Measurements from ENCODE around the gene KIFC3.
"Not testable (repeated sequence)": the region's sequence is repeated elsewhere in the genome, so short reads cannot be mapped to it uniquely, and the experiment has no call there.

Gene KIFC3

DNA sequence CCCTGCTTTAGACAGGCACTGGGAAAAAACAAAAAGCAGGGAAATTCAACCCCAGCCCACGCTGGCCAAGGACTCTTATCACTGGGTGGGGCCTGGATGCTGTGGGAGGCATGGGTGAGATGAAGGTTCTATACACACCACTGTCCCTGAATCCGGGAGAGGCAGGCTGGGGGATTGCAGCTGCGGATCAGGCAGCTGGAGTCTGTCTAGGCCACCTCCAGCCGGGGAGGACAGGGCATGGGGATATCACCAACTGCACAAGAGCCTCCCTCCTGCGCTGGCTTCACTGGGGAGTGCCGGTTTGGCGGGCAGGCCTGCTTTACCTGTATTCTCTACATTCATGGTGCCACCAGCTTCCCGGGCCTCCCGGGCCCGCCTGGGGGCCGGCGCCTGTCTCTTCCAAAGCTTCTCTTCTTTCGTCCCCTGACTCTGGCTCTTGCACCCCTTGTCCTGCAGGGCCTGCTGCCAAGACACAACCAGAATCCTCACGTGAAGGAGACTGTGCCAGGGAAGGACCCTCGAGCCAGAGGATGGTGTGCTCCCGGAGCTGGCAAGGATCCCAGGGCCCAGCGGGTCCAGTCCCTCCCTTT is 13.9 kb downstream of the KIFC3 start:
- DNase-seq (ENCODE audit: low read depth in 1 of 2, low spot score in 1 of 2), result no peak

DNA sequence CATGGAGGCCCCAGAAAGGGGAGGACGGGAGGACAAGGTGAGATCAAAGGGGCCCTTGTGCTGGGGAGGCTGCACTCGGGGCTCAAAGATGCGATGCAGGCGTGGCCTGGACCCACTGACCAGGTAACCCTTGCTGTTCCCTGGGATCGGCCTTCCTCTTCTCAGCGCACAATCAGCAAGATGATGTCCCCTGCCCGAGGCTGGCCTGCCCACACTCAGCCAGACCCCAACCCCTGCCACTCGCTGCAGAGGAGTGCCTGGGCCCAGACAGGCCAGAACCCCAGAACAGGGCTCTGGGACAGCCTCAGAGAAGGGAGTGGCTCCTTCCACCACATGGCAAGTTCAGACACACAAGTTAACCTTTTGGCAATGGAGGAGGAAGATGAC is 14.8 kb downstream of the KIFC3 start:
- no peak for DNase-seq (ENCODE audit: low read depth in 1 of 2, low spot score in 1 of 2)

DNA sequence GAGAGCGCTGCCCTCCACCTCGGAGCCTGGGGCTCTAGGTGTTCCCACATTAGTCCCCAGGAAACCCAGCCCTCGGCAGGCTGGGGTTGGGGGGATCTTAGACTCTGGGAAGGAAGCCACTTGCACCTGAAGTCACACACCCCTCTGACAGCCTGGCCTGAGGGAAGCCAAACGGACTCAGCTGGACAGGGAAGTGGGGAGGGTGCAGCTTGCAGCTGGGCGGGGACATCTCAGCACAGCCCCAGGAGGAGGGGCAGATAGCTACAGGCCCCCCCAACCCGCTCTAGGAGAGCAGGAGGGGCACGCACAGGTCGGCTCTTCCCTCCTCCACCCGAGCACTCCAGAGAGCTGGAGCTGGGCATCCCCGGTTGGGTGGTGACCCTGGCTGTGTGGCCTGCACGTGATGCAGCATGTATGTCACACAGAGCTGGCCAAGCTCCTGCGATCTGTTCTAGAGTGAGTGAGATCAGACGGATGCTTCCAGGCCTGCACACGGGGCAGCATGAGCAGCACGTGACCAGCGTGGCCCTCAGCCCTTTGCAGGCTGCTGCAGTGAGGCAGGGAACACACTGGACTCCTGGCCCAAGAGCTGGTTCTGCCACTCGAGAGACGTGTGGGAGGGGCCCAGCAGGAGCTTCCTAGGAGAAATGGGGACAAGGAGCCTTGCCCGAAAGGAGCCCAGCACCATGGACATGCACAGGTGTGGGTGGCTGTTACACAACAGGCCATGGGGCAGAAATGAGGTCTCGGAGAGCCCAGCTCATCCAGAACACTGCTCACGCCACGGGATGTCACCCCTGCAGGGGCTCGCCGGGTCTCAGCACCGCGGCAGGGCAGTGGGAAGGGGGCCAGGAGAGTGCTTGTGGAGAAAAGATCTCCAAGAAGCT is 15.4 kb downstream of the KIFC3 start:
- DNase-seq (ENCODE audit: low read depth in 1 of 2, low spot score in 1 of 2), result no peak

DNA sequence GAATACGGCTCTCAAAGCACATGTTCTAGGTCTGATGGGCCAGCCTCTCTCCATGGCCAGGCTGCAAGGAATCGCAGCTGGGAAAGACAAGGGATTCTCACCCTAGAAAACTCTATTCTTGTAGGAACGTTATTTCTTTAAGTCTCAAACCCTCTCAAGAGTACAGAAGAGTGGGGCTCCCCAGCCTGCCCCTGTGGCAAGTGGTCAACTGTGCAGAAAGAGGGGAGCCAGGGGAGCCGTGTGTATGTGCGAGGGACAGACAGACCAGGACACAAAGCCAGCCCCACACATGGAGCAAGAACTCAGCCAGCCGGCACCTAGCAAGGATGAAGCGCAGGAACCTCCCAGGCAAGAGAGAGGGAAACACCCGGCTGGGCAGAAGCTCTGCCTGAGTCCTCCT is 16.4 kb downstream of the KIFC3 start:
- DNase-seq (ENCODE audit: low read depth in 1 of 2, low spot score in 1 of 2), result no peak

DNA sequence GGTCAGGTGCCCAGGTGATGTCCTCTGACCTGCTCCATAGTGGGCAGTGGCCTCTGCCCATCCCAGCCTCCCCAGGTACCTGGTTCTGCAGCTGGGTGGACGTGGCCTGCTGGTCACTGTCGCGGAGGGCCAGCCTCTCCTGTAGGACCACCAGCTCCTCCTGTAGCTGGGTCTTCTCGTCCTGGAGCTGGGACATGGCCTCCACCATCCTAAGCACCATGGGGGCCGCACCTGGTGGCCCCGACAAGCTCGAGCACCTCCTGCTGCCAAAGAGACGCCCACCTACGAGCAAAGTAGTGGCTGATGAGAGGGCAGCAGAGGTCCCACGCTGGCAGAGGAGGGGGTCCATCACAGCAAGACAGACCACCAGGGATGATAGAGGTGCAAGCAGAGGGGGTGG is 16.9 kb downstream of the KIFC3 start:
- no peak for DNase-seq (ENCODE audit: low read depth in 1 of 2, low spot score in 1 of 2)

DNA sequence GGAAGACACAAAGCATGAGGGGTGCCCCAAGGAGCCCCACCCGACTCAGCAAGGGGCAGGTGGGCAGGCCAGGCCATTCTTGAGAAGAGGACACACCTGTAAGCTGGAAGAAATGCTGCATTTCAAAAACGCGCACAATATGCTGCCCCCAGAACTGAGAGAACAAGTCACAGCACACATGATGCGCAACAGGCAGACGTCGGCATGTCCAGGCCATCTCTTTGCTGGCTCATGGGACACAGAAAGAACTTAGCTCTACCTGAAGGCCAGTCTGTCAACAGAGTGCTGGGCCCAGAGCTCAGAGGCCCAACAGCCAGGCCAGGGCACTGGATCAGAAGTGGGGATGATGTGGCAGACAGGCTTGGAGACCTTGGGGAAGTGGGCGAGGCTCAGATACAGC is 18.0 kb downstream of the KIFC3 start:
- no peak for DNase-seq (ENCODE audit: low read depth in 1 of 2, low spot score in 1 of 2)

DNA sequence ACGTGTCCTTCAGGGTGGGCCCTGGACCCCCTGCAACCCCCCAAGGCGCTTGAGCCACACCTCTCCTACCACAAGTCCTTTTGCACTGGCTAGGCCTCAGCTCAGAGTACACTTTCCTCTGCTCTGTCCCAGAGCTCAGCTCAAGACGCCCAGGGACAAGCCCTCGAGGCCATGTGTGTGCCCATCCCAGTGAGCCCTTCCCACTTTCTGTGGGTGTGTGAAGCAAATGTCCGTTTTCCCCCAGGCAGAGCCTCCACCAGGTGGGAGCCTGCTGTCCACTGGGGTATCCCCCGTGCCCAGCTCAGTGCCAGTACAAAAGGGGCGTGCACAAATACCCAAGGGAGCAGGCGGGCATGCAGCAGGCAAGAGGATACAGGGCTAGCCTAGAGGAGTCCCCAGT is 18.4 kb downstream of the KIFC3 start:
- no peak for DNase-seq (ENCODE audit: low read depth in 1 of 2, low spot score in 1 of 2)

DNA sequence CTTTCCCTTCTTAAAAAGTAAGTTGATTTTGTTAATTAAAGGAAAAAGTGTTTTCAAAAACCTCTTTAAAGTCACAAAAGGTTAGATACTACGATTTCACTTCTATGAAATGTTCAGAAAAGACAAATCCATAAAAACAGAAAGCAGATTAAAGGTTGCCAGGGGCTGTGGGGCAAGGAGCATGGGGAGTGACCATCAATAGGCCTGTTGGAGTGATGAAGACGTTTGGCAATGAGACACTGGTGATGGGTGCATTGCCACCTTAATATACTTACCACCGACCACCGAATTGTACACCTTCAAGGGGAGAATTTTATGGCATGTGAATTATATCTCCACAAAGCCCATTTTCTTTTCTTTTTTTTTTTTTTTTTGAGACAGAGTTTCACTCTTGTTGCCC is 19.2 kb downstream of the KIFC3 start:
- no peak for DNase-seq (ENCODE audit: low read depth in 1 of 2, low spot score in 1 of 2)

DNA sequence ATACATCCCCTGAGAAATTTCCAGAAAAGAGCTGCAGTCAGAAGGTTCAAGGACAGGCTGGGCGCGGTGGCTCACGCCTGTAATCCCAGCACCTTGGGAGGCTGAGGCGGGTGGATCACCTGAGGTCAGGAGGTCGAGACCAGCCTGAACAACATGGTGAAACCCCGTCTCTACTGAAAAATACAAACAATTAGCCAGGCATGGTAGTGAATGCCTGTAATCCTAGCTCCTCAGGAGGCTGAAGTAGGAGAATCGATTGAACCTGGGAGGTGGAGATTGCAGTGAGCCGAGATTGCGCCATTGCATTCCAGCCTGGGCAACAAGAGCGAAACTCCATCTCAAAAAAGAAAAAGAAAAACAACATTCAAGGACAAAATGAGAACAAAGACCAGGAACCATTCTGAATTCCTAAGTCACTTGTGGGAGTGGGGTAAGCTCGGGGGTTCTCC is 19.7 kb downstream of the KIFC3 start:
- not testable (repeated sequence) for DNase-seq (ENCODE audit: low read depth in 1 of 2, low spot score in 1 of 2)

DNA sequence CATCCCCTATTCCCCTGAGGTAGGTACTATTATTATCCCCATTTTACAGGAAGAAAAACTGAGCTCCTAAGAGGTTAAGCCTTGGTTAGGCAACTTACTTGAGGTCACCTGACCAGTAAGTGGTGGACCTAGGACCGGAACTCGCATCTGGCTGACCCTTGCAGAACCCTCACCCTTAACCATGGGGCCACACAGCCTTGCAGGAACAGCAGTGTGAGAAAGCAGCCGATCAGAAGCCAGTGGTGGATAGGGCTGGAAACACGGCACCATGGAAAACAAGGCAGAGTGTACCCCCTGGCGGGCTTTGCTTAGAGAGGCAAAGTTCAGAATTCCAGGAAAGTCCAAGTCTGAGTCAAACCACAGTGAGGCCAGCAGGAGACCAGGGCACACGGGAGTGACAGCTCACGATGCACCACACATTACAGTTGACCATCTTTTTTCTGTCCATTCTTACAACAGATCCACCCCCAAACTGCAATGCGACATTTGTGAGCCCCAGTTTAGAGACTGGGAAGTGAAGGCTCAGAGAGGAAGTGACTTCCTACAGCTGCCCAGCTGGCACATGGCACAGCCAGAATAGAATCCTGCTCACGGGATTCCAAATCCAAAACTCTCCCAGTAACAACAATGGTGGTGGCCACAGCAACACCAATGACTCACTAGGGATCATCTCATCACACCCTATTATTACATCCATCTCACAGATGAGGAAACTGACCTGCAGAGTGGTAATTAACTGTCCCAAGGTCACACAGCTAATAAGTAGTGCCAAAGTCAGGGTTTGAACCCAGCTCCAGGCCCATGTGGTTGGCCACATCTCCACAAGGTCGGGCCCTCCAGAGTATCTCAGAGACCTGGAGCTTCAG is 20.3 kb downstream of the KIFC3 start:
- DNase-seq (ENCODE audit: low read depth in 1 of 2, low spot score in 1 of 2), result no peak

DNA sequence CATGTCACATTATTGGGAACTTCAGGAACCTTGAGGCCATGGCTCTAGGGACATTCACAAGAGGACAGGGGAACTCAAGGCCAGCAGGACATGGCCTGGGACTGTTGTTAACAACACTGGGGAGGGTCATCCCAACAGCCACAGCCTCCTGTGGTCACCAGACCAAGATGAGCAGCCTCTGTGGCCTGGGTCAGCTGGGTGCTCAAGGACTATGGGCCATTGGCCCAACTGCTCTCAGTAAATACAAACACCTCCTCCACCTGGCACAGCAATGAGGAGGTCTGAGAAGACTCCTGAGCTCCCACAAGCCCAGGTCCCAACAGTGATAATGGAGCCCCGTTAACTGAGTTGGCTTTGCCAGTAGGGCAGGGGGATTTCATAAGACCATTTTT is 20.9 kb downstream of the KIFC3 start:
- DNase-seq (ENCODE audit: low read depth in 1 of 2, low spot score in 1 of 2), result no peak

DNA sequence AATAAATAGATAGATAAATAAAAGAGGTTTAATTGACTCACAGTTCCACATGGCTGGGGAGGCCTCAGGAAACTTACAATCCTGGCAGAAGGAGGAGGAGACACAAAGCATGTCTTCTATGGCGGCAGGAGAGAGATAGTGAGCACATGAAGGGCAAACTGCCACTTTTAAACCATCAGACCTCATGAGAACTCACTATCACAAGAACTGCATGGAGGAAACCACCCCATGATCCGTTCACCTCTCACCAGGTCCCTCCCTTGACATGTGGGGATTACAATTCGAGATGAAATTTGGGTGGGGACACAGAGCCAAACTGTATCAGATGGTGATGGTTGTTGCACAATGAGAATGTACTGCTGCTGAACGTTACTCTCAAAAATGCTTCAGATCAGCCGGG is 22.5 kb downstream of the KIFC3 start:
- DNase-seq (ENCODE audit: low read depth in 1 of 2, low spot score in 1 of 2), result not testable (repeated sequence)

DNA sequence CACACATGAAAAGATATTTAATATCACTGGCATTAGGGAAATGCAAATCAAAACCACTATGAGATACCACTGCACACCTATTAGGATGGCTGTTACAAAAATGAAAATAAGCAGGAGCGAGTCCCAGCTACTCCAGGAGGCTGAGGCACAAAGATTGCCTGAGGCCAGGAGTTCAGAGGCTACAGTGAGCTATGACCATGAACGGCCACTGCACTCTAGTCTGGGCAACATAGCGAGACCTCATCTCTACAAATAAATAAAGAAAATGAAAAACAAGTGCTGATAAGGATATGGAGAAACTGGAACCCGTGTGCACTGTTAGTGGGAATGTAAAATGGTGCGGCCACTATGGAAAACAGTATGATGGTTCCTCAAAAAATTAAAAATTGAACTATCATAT is 23.6 kb downstream of the KIFC3 start:
- DNase-seq (ENCODE audit: low read depth in 1 of 2, low spot score in 1 of 2), result no peak

DNA sequence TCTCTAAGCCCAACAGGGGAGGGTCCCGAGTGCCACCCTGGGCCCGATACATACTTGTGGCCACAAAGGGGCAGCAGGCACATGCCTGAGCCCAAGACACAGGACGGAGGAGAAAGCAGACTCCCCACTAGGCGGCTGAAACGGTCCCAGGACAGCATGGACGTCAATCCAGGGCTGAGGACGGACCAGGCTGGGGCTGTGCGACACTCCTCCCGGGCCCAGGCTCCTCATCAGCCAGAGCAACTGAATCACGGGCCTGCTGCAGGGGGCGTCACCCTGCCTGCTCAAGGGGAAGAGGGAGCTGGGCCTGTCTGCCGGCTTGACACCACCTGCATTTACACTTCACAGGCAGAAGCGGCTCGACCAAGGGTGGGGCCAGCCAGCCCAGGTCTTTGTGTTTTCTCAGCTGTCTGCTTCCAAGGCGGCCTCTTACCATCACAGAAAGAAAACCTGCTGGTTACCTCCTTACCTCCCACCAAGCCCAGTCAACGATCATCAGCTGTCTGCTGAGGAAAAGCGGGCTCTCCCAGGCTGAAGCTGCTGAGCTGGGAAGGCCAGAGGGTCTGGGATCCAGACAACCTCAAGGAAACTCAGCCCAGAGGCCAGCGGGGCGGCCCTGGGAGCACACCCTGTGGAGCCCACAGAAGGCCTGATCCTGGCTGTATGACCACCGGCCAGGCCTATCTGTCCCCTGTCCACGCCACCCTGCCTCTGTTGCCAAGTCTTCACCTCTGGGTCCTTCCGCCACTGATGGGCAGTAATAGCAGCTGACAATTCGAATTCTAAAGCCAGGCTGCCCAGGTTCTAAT is 26.4 kb downstream of the KIFC3 start:
- no peak for DNase-seq (ENCODE audit: low read depth in 1 of 2, low spot score in 1 of 2)

DNA sequence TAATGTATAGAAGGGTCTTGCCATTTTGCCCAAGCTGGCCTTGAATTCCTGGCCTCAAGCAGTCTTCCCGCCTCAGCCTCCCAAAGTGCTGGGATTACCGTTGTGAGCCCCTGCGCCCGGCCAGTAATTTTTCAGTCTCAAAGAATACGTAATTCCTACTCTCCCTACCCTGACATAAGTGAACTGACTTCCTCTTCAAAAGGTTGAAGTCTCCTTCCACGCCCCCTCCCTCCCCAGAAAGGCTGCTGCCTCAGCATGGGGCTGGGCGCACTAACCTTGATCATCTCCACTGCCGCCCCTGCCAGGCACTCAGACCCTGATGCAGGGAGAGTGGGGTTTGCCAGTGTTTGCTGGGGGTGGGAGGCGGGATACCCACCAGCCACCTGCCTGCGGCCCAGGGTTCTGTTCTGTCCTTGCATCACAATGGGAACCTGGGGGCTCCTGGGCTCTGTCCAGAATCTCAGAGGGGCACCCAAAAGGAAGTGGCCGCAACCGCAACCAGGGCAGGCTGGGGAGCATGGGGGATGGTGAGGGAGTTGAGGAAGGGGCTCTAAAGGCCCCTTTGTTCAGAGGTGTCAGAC is 27.5 kb downstream of the KIFC3 start:
- DNase-seq (ENCODE audit: low read depth in 1 of 2, low spot score in 1 of 2), result no peak

DNA sequence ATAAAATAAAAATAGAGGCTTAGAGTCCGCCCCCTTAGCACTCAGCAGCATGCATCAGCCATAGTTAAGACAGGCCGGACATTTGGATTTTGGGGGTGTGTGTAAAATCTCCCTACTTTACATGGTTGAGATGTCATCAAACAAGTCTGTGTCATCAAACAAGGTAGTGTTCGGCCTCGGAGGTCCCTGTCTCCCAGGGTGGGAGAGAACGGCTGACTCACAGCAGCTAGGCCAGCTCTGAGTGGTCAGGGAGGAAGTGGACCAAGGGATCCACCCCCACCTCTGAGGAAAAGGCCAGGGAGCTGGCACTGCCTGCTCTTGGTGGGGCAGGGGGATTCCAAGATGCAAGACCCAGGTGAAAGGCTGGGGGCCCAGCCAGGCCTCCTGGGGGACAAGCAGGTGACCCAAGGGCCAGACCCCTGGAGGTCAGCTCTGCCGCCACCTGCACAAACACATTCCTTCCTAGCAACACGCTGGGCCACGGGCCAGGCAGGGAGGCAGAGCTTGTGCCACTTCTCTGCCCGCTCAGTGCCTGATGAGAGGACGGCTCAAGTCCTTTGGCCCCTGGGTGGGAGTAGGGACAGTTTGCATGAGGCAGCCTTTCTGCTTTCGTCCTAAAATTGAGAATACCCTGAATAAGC is 28.5 kb downstream of the KIFC3 start:
- no peak for DNase-seq (ENCODE audit: low read depth in 1 of 2, low spot score in 1 of 2)

DNA sequence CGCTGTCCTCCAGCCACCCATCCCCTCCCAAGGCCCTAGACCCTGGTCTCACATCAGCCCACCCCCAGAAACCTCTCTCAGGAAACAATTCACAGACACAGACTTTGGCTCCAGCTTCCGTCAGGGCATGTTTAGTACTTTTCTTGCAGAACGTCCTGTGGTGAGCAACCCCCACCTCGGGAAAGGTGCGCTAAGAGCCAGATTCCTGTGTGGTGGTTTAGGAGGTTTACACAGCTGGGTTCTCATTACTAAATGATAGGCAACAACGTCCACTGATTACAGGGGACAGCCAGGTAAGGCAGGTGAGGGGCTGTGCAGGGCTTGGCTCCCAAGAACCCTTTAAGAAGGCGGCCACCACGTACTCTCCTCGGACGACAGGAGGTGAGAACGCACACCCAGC is 29.3 kb downstream of the KIFC3 start:
- no peak for DNase-seq (ENCODE audit: low read depth in 1 of 2, low spot score in 1 of 2)

DNA sequence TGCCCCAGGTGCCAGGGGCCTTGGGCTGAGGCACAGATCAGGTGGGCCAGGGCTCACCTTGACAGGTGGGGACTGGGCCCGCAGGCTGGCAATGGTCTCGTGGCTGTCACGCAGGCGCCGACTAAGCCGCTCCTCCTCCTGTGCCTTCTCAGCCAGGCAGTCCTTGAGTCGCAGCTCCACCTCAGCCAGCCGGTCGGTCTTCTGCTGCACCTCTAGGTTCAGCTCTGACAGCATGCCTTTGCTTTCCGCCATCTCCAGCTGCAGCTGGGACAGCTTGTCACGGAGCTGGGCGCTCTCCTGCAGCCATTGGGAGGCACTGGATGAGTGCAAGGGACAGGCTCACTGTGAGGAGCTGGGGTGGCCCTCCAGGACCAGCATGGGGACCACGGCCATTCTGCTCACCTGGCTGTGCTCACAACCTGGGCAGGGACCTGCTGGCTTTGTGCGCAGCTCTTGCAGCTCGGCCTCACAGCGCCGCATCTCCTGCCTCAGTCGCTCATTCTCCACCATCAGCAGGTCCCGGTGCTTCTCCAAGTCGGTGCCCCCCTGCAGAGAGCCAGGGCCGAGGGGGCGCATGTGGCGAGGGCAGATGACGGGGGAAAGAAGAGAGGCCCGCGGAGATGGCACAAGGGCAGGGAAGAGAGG is 31.0 kb downstream of the KIFC3 start:
- no peak for DNase-seq (ENCODE audit: low read depth in 1 of 2, low spot score in 1 of 2)

DNA sequence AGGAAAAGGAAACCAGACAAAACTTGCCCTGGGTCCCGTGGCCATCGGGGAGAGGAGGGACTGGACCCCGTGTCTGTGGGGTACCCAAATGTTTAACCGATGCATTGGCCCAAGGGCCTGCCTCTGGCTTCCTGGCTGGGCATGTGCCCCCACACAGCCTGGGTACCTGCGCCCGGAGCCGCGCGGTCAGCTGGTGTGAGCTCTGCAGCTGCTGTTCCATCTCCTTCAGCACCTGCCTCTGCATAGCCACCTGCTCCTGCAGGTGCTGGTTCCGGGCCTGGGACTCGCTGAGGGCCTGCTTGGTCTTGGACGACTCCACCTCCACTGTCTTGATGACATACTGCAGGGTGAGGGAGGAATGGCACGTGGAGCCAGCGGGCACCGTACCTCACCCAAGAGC is 31.9 kb downstream of the KIFC3 start:
- no peak for DNase-seq (ENCODE audit: low read depth in 1 of 2, low spot score in 1 of 2)

All from activated T-helper 1 cell treated with anti-CD3 and anti-CD28 coated beads, Interleukin-2, amount 50 U/mL, for 16 hours (primary cell).